ENCODE results near the gene HADHA. TPM values are rescaled to one million over a fixed set of nuclear protein-coding genes. Genes with fewer than 3 reads are reported as not detected.

Gene HADHA
- polyA plus RNA-seq, 1 of the 3 experiments (the other 2 are of a cell fraction): 64.3 TPM

DNA sequence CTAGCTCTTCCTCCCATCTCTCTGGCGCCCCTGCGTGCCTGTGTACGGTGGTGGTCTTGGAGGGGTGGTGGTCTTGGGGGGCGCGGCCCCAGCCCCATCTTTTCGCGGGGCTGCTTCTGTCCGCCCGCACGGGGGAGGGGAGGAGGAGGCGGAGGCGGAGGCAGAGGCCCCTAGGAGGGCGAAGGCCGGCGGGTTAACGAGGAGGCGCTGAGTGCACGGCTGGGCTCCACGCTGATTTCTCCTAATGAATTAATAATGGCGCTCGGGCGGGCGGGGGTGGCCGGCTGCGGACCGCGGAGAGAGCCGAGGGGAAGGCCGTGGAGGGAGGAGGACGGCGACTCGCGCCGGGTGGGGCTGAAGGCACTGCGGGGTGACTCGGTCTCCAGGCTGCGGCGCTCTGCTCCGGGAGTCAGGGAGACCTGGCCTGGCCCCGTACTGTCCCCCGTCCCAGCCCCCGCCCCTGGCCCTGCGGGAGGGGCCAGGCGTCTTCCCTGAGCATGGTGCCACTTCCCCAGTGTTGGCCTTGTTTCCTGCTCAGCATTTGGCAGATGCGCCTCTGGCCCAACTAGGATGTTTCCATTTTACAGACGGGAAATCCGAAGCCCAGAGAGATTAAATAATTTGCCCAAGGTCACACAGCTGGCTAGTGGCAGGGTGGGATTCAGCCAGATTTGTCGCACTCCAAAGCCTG, 65.5 kb downstream of the HADHA start (continued):
- TF ChIP-seq POLR2AphosphoS5 (IDR thresholded peaks at IDR 0.05; ENCODE audit: low read depth, low read length) (0 out of 2 replicates have a peak, but pooled peaks have one; percentile 58), GABPA (IDR thresholded peaks at IDR 0.05; ENCODE audit: low read depth) (no peak), SMC3 (IDR thresholded peaks at IDR 0.05; ENCODE audit: low read depth, low read length) (no peak)
- TF ChIP-seq, protein P1, sequence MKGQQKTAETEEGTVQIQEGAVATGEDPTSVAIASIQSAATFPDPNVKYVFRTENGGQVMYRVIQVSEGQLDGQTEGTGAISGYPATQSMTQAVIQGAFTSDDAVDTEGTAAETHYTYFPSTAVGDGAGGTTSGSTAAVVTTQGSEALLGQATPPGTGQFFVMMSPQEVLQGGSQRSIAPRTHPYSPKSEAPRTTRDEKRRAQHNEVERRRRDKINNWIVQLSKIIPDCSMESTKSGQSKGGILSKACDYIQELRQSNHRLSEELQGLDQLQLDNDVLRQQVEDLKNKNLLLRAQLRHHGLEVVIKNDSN (IDR thresholded peaks at IDR 0.05; ENCODE audit: borderline replicate concordance, low read depth): no peak

DNA sequence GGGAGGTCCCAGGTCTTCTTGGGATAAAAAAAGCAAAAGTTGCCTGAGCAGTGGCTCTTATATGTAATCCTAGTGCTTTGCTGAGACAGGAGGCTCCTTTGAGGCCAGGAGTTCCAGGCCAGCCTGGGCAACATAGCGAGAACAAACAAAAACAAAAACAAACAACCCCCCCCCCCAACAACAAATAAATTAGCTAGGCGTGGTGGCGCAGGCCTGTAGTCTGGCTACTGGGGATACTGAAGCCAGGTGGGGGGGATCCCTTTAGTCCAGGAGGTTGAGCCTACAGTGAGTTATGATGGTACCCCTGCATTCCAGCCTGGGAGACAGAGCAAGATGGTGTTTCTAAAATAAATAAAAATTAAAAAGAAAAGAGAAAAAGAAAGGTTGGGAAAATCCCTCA, 66.2 kb downstream of the HADHA start:
- Histone ChIP-seq H3K9ac (no peak overlapping the region), H3K36me3 (replicated peaks in 1 of 2; ENCODE audit: control insufficient read depth in 1 of 2, insufficient read depth in 2 of 2, low read length in 1 of 2) (no peaks in the 10 kb centered on the region), H2AFZ (ENCODE audit: low read depth) (peak overlapping the region; percentile 99), H3F3A (replicated peaks; ENCODE audit: insufficient read depth) (no peaks in the 10 kb centered on the region), H3K79me2 (ENCODE audit: insufficient read depth) (no peaks in the 10 kb centered on the region), H3K4me2 (peak overlapping the region; percentile 94), H3K9me2 (no peaks in the 10 kb centered on the region), H3K27me3 (ENCODE audit: insufficient read depth) (no peaks in the 10 kb centered on the region), H3K27ac (ENCODE audit: low read depth in 2 of 2, low read length in 1 of 2) (no peak overlapping the region), H3K4me1 (ENCODE audit: control insufficient read depth in 1 of 2, insufficient read depth in 2 of 2, low read depth in 1 of 2, low read length in 1 of 2) (peaks cover 0 to 19% of the 10 kb centered on the region in 2 experiments; a peak in 1 of 4 replicates), H3K4me3 (ENCODE audit: low read depth in 2 of 2, low read length in 1 of 2) (peak overlapping the region; percentile 56 to 66), H4K20me1 (ENCODE audit: insufficient read depth) (no peaks in the 10 kb centered on the region), H3K9me3 (no peaks in the 10 kb centered on the region)
- ChIA-PET POLR2A (no interaction called here), CTCF (interaction anchor here (0.6 to 1.1 kb wide), 3 partner anchors 10 to 227 kb away, joined by 3 to 4 read pairs (median 3); no protein-coding TSS in a partner anchor)
- peak; percentile 22 for DNase-seq
- TF ChIP-seq MEF2A (IDR thresholded peaks at IDR 0.05; ENCODE audit: borderline replicate concordance, low read depth) (no peak), FOXJ3 (CRISPR knock-in tag; IDR thresholded peaks at IDR 0.05) (no peak), NFIC (IDR thresholded peaks at IDR 0.05; ENCODE audit: borderline replicate concordance) (no peak), JUND (IDR thresholded peaks at IDR 0.05) (no peak), TEAD4 (IDR thresholded peaks at IDR 0.05; ENCODE audit: borderline replicate concordance, insufficient read depth) (no peak), POLR2AphosphoS5 (IDR thresholded peaks at IDR 0.05; ENCODE audit: low read depth, low read length) (no peak), RCOR1 (IDR thresholded peaks at IDR 0.05; ENCODE audit: low read length) (no peak), FOXM1 (IDR thresholded peaks at IDR 0.05; ENCODE audit: low read depth) (no peak), SIN3A (IDR thresholded peaks at IDR 0.05; ENCODE audit: borderline replicate concordance, low read depth, low read length) (no peak)
- TF ChIP-seq, protein P2, sequence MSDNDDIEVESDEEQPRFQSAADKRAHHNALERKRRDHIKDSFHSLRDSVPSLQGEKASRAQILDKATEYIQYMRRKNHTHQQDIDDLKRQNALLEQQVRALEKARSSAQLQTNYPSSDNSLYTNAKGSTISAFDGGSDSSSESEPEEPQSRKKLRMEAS (IDR thresholded peaks at IDR 0.05; ENCODE audit: low read depth): no peak
- WGBS (ENCODE audit: low lambda C conversion rate): 94% methylated on average over 3 of the region's 3 CpGs

DNA sequence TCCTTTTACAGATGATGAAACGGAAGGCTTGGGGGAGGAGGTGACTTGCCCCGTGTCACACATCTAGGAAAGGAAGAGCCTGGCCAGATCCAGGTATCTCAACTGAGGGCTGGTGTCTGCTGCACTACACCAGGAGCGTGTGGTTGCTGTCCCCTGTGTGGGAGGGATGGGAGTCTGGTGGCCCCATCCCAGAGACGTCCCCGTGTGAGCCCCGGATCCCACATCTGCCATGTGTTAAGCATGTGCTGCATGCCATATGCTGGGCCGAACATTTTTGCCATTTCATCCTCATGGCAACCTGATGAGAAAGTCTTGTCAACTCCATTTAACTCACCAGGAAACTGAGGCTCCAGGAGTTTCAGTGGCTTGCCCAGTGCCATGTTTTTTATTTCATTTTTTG, 67.3 kb downstream of the HADHA start:
- CTCF ChIA-PET: interaction anchor here (1.4 to 2.2 kb wide), 2 partner anchors 89 to 153 kb away, joined by 4 to 6 read pairs; no protein-coding TSS in a partner anchor
- H3K4me1 ChIP-seq (ENCODE audit: control insufficient read depth in 1 of 2, insufficient read depth in 2 of 2, low read depth in 1 of 2, low read length in 1 of 2): peaks cover 0 to 19% of the 10 kb centered on the region in 2 experiments; a peak in 1 of 4 replicates
- no peaks in the 10 kb centered on the region for H3K79me2 ChIP-seq (ENCODE audit: insufficient read depth)
- H3K27me3 ChIP-seq (ENCODE audit: insufficient read depth): no peaks in the 10 kb centered on the region
- no peak overlapping the region for H3K9ac ChIP-seq
- 91% methylated on average over 5 of the region's 7 CpGs for WGBS (ENCODE audit: low lambda C conversion rate)
- H3K9me3 ChIP-seq: no peaks in the 10 kb centered on the region
- no peak for TF ChIP-seq RAD21 (IDR thresholded peaks at IDR 0.05; ENCODE audit: low read length)
- no peak for TF ChIP-seq RFX5 (IDR thresholded peaks at IDR 0.05; ENCODE audit: low read length)
- TF ChIP-seq, protein P3, sequence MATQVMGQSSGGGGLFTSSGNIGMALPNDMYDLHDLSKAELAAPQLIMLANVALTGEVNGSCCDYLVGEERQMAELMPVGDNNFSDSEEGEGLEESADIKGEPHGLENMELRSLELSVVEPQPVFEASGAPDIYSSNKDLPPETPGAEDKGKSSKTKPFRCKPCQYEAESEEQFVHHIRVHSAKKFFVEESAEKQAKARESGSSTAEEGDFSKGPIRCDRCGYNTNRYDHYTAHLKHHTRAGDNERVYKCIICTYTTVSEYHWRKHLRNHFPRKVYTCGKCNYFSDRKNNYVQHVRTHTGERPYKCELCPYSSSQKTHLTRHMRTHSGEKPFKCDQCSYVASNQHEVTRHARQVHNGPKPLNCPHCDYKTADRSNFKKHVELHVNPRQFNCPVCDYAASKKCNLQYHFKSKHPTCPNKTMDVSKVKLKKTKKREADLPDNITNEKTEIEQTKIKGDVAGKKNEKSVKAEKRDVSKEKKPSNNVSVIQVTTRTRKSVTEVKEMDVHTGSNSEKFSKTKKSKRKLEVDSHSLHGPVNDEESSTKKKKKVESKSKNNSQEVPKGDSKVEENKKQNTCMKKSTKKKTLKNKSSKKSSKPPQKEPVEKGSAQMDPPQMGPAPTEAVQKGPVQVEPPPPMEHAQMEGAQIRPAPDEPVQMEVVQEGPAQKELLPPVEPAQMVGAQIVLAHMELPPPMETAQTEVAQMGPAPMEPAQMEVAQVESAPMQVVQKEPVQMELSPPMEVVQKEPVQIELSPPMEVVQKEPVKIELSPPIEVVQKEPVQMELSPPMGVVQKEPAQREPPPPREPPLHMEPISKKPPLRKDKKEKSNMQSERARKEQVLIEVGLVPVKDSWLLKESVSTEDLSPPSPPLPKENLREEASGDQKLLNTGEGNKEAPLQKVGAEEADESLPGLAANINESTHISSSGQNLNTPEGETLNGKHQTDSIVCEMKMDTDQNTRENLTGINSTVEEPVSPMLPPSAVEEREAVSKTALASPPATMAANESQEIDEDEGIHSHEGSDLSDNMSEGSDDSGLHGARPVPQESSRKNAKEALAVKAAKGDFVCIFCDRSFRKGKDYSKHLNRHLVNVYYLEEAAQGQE (IDR thresholded peaks at IDR 0.05; ENCODE audit: low read depth, low read length): no peak
- TF ChIP-seq JUND (IDR thresholded peaks at IDR 0.05): no peak
- TF ChIP-seq RCOR1 (IDR thresholded peaks at IDR 0.05; ENCODE audit: low read length): no peak
- DNase-seq: peak; percentile 39
- H3K36me3 ChIP-seq (replicated peaks in 1 of 2; ENCODE audit: control insufficient read depth in 1 of 2, insufficient read depth in 2 of 2, low read length in 1 of 2): no peaks in the 10 kb centered on the region
- H3K9me2 ChIP-seq: no peaks in the 10 kb centered on the region
- H3K27ac ChIP-seq (ENCODE audit: low read depth in 2 of 2, low read length in 1 of 2): no peak overlapping the region
- no peak overlapping the region for H3K4me3 ChIP-seq (ENCODE audit: low read depth in 2 of 2, low read length in 1 of 2)
- H3F3A ChIP-seq (replicated peaks; ENCODE audit: insufficient read depth): no peaks in the 10 kb centered on the region
- no peak overlapping the region for H2AFZ ChIP-seq (ENCODE audit: low read depth)
- H3K4me2 ChIP-seq: no peak overlapping the region
- POLR2A ChIA-PET: no interaction called here
- no peaks in the 10 kb centered on the region for H4K20me1 ChIP-seq (ENCODE audit: insufficient read depth)

Data from SK-N-SH (cell line).